ENCODE measurements around the gene ERH.

Gene ERH

GRCh38 chr14:69363964-69364363, 34.1 kb downstream of the ERH start:
- CTCF ChIA-PET, result interaction anchor here (0.8 to 2.9 kb wide), 2 partner anchors 9 to 103 kb away, joined by 4 to 10 read pairs; no protein-coding TSS in a partner anchor
- DNase-seq (ENCODE audit: extremely low spot score), result no peak
- no peak for TF ChIP-seq CTCF (IDR thresholded peaks at IDR 0.05; ENCODE audit: control extremely low read depth, extremely low read depth, low read depth, missing control alignments)
- POLR2A ChIA-PET, result no interaction called here

- CTCF ChIA-PET, result interaction anchor here (0.8 to 2.9 kb wide), 5 partner anchors 10 to 102 kb away, joined by 3 to 10 read pairs (median 5); no protein-coding TSS in a partner anchor
- DNase-seq (ENCODE audit: extremely low spot score), result no peak
- no peak for TF ChIP-seq CTCF (IDR thresholded peaks at IDR 0.05; ENCODE audit: control extremely low read depth, extremely low read depth, low read depth, missing control alignments)
- POLR2A ChIA-PET, result interaction anchor here (0.6 kb wide), 1 partner anchor 43 kb away, joined by 6 read pairs; no protein-coding TSS in a partner anchor
Measured at GRCh38 chr14:69363055-69363454, 35.0 kb downstream of the ERH start.

- DNase-seq (ENCODE audit: extremely low spot score), result peak; percentile 51
- TF ChIP-seq CTCF (IDR thresholded peaks at IDR 0.05; ENCODE audit: control extremely low read depth, extremely low read depth, low read depth, missing control alignments), result no peak
- ChIA-PET POLR2A (interaction anchor here (0.7 to 1.3 kb wide), 3 partner anchors 9 to 81 kb away, joined by 4 to 7 read pairs (median 4); no protein-coding TSS in a partner anchor), CTCF (interaction anchor here (0.7 to 2.2 kb wide), 7 partner anchors 10 to 117 kb away, joined by 3 to 10 read pairs (median 4); partner anchors contain the start of genes ERH and SLC39A9)
Measured at GRCh38 chr14:69360438-69361108, 37.5 kb downstream of the ERH start.

- ChIA-PET POLR2A (no interaction called here), CTCF (interaction anchor here (0.8 to 5.3 kb wide), 5 partner anchors 8 to 21 kb away, joined by 3 to 27 read pairs (median 4); no protein-coding TSS in a partner anchor)
- no peak for DNase-seq (ENCODE audit: extremely low spot score)
- TF ChIP-seq CTCF (IDR thresholded peaks at IDR 0.05; ENCODE audit: control extremely low read depth, extremely low read depth, low read depth, missing control alignments), result no peak
Measured at GRCh38 chr14:69358966-69359365, 39.1 kb downstream of the ERH start.

GRCh38 chr14:69358233-69358963, 39.7 kb downstream of the ERH start:
- DNase-seq (ENCODE audit: extremely low spot score), result peak; percentile 67
- ChIA-PET POLR2A (interaction anchor here (1.3 kb wide), 1 partner anchor 10 kb away, joined by 4 read pairs; no protein-coding TSS in a partner anchor), CTCF (interaction anchor here (0.8 to 5.3 kb wide), 5 partner anchors 7 to 21 kb away, joined by 3 to 27 read pairs (median 5); no protein-coding TSS in a partner anchor)
- no peak for TF ChIP-seq CTCF (IDR thresholded peaks at IDR 0.05; ENCODE audit: control extremely low read depth, extremely low read depth, low read depth, missing control alignments)

GRCh38 chr14:69357544-69358200, 40.4 kb downstream of the ERH start:
- TF ChIP-seq CTCF (IDR thresholded peaks at IDR 0.05; ENCODE audit: control extremely low read depth, extremely low read depth, low read depth, missing control alignments), result no peak
- no peak for DNase-seq (ENCODE audit: extremely low spot score)
- ChIA-PET POLR2A (interaction anchor here (1.3 kb wide), 1 partner anchor 10 kb away, joined by 4 read pairs; no protein-coding TSS in a partner anchor), CTCF (interaction anchor here (0.9 to 5.3 kb wide), 6 partner anchors 8 to 116 kb away, joined by 3 to 27 read pairs (median 5); no protein-coding TSS in a partner anchor)

Measured in GM10248 (cell line).